RKO (cell line): Measurements from ENCODE around the gene ATP10D.
A peak's percentile ranks its signal among the peaks of the same experiment; 100 is the strongest.

ENCODE experiments used
- DNase-seq: peaks from one replicate; pipeline ENCODE4 v3.0.0-alpha.2; 2016; ENCODE audit warnings: low spot score

Gene ATP10D

DNA sequence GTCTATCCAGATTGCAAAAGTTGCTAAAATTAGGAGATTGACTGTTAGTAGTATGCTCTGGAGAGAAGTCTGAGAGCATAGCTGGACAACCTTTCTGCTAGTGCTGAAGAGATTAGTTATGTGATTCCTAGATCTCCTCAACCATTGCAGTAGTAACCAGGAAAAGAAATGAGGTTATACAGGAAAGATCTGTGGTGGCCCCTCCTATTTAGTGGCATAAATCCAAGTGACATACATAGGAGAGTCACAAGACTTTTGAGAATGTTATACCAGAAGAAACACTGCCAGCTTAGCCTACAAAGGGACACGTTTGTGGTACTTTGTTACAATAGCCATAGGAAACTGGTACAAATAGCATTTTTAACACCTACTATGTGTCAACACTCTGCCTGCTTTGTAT is 105.2 kb downstream of the ATP10D start:
- DNase-seq: no peak

GRCh38 chr4:47597696-47598095 is 112.6 kb downstream of the ATP10D start:
- no peak for DNase-seq

DNA sequence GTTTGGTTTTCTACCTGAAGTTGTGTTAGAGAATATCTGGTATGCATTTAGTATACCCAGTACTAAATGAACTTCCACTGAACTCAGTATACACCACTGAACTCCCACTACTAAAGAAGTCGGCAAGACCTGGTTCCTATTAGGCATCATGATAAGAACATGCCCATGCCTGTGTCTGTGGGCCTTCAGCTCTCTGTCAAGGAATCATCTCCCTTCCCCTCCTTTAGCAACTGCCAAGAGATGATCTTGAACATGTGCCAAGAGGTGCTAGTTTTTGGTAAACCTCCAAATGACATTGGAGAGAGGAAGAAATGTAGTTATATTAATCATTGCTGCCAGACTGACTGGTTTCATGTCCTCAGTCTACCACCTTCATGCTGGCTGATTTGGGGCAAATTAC is 113.2 kb downstream of the ATP10D start:
- DNase-seq: no peak

GRCh38 chr4:47598896-47599295 is 113.8 kb downstream of the ATP10D start:
- no peak for DNase-seq

GRCh38 chr4:47606482-47606881 is 121.4 kb downstream of the ATP10D start:
- no peak for DNase-seq

DNA sequence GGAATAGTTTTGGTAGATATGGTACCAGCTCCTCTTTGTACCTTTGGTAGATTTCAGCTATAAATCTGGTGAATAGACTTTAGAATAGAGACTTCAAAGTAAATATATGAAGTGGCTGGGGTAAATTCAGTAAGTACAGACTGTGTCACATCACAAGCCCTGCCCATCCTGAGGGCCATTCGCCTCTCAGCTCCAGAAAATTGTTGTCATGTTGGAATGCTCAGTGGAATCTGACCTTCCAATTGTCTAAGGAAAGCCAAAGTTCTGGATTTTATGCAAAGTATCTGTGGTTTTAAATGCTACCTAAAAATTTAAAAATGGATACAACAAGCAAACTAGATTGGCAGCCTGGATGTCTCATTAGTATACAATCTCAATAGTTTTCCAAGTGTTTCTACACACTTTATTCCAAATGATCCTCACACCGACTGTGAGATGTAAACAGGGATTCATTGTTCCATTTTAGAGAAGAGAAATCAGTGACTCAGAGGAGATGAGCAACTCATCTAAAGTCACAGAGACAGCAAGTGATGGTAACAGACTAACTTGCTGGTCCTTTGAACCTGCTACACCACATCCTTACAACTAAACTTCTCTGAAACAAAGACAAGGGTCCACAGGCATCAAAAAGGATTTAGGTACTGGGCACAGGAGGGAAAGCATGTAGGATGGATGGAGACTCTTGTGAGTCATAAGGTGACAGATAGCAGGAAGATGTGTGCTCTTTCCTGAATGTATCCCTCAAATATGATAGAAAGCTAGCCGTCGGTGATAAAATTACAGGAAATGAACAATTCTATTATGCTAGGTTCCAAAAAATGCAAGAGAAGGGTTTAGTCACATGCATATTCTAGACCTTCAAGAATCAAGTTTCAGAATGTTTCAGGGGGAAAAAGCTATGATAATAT is 127.3 kb downstream of the ATP10D start:
- DNase-seq: no peak

GRCh38 chr4:47615385-47615784 is 130.3 kb downstream of the ATP10D start:
- DNase-seq: no peak

- no peak for DNase-seq
These were observed 132.5 kb downstream of the ATP10D start for GRCh38 chr4:47617607-47618006.

DNA sequence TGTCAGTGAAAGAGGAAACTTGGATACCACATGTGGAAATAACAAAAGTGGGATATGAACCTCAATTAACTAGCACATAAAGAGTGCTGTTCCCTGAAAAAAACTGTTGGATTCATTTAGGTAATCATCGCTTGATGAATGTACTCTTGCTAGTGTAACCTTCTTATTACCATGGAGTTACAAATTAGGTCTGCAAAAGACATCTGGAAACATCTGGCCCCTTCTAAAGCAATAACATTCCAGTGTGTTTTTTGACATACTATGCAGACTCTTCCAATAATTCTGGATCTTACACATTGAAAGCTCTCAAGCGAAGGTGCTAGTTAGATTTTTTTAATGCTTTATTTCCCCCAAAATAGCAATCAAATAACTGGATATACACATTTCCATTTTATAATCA is 134.6 kb downstream of the ATP10D start:
- DNase-seq: no peak

- DNase-seq: no peak
These were observed 136.1 kb downstream of the ATP10D start for GRCh38 chr4:47621181-47621580.

DNA sequence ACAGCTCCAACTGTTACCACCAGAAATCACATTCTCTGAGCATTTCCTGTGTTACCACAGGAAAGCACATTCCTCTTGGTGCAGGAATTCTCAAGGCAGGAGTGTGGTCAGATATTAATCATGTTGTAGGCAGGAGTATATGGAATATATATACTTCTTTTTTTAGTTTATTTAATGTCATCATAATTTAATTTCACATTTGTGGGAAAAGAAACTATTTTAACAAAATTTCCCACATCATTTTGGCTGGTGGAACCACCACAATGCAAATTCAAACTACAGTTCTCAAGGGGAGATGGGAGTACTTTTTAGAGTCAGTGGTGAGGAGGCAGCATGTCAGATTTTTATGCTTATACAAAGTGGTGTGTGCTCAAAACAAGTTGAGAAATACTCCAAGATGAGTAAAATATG is 139.0 kb downstream of the ATP10D start:
- no peak for DNase-seq

GRCh38 chr4:47631161-47631560 is 146.1 kb downstream of the ATP10D start:
- no peak for DNase-seq

GRCh38 chr4:47639531-47639930 is 154.5 kb downstream of the ATP10D start:
- DNase-seq: peak; percentile 62

DNA sequence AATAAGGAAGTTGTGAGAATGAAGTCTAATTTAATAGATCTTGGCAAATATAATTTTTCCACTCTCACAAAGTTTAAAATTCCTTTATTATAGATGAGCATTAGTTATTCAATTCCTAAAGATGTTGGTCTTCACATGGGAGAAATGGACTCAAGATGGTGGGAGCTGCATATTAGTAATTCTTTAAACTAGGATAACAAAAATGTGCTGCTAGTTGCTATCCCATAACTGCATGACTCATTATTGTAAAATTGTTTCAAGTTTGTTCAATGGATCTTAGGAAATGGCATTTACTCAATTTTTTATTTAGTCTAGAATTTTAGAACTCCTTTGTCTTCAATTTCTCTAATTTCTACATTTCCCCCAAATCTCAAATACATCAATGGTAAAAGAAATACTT is 155.8 kb downstream of the ATP10D start:
- DNase-seq: no peak

DNA sequence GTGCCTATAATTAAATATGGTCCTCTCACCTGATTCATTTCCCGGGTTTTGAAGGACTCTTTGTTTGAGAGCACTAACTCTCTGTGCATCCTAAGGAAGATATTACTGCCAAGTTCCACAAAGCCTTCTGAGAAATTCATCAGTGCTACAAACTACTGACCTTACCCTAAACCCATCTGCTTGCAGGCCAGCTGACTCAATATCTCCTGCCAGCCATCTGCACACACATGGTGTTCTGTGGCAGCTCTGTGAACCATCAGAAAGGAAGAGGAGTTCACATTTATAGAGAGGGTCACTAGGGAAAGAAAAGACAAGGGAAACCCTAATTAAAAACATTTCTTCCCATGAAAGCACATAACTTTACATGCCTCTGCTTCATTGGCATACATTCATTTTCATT is 156.7 kb downstream of the ATP10D start:
- no peak for DNase-seq

DNA sequence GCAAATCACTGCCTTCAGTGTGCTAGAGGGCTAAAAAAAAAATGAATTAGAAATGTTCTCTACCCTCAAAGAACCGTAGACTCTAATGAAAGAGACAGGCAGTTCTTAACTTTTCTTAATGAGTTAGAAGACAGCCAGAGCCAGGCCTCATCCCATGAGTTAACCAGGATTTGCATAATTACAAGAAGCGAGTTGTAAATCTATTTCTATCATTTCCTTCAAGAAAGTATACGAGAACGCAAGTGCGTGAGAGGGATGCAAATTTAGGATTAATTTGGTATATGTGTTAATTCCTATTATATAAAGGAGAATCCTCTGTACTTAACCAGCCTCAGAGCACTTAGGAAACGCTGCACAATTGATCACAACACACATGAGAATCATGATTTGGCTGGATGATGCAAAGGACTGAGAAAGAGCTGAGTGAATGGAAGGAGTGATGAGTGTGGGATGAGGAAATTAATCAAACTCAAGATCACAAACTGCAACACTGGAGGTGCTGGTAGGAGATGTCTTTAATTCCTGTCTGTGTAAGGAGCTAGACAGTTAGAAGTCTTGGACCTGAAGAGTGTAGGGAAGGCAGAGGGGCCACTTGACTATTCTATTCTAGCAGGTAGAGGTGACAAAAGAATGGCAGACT is 157.2 kb downstream of the ATP10D start:
- DNase-seq: no peak
